ENCODE data around the gene MGA.

- no peak for TF ChIP-seq CTCF (IDR thresholded peaks at IDR 0.05; ENCODE audit: insufficient read depth, low read length, poor library complexity, severe bottlenecking)
- no peak for TF ChIP-seq EZH2phosphoT487 (conservative IDR thresholded peaks at IDR 0.05; ENCODE audit: low read length)
Observed at GRCh38 chr15:41780727-41781126, 120.5 kb downstream of the MGA start.

Data from SU-DHL-6 (cell line).